ENCODE data around the gene HOXB7.

DNA sequence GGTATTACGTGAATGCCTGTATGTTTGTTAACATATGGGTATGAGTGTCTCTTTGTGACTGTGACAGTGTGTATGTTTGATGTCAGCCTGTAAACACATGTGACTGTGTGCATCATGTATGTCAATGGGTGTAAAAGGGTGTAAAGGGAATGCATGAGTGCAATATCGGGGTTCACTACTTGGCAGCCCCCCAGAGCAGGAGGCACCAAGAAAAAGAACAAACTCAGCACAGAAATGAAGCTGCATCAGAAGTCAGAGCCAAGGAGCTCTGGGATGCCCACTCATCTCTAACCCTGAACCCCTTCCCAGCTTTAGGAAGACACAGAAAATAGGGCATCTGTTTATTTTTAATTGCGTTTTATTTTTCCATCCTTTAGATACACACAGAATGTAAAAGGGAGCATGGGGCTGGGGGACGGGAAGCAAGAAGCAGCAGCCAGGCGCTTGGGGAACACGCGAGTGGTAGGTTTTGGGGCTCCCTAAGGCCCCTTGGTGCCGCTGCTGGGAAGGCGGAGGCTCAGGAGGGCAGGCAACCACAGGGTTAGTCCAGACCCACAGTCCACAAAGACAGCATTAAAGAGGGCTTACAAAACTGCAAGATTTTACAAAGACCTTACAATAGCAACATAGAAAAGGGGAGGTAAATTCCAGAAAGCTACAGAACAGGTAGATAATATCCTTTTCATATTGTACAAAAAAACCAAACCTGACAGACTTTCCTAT, 3.8 kb downstream of the HOXB7 start:
- TF ChIP-seq, protein P1, sequence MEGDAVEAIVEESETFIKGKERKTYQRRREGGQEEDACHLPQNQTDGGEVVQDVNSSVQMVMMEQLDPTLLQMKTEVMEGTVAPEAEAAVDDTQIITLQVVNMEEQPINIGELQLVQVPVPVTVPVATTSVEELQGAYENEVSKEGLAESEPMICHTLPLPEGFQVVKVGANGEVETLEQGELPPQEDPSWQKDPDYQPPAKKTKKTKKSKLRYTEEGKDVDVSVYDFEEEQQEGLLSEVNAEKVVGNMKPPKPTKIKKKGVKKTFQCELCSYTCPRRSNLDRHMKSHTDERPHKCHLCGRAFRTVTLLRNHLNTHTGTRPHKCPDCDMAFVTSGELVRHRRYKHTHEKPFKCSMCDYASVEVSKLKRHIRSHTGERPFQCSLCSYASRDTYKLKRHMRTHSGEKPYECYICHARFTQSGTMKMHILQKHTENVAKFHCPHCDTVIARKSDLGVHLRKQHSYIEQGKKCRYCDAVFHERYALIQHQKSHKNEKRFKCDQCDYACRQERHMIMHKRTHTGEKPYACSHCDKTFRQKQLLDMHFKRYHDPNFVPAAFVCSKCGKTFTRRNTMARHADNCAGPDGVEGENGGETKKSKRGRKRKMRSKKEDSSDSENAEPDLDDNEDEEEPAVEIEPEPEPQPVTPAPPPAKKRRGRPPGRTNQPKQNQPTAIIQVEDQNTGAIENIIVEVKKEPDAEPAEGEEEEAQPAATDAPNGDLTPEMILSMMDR (IDR thresholded peaks at IDR 0.05) = no peak
- no peak for TF ChIP-seq EP300 (IDR thresholded peaks at IDR 0.05)
